Gastroesophageal sphincter (tissue), 3 donors: ENCODE results near the gene JAML.

Experiments
- EP300 ChIP-seq: sonication (generic); formaldehyde crosslinking; IDR thresholded peaks from one replicate; pipeline ENCODE4 v1.6.1; 2017; ENCODE audit warnings: antibody characterized with exemption, mild to moderate bottlenecking
- POLR2AphosphoS5 ChIP-seq: sonication (generic); formaldehyde crosslinking; IDR thresholded peaks from one replicate; pipeline ENCODE4 v1.6.1; 2017; ENCODE audit warnings: antibody characterized with exemption
- TF ChIP-seq, protein P1 (sequence below), 4 experiments: fragments of 200-600 bp in 2 of 4; fragments of 450-650 bp in 2 of 4; sonication (generic) in 1 of 4; IDR thresholded peaks; one replicate each; pipeline ENCODE4 v1.5.1; 2017 to 2019; ENCODE audit warnings: antibody characterized with exemption in 4 of 4, mild to moderate bottlenecking in 2 of 4, moderate library complexity in 2 of 4

GRCh38 chr11:118144301-118145268 is 80.2 kb downstream of the JAML start:
- TF ChIP-seq POLR2AphosphoS5 (no peak), EP300 (no peak)
- TF ChIP-seq, protein P1, sequence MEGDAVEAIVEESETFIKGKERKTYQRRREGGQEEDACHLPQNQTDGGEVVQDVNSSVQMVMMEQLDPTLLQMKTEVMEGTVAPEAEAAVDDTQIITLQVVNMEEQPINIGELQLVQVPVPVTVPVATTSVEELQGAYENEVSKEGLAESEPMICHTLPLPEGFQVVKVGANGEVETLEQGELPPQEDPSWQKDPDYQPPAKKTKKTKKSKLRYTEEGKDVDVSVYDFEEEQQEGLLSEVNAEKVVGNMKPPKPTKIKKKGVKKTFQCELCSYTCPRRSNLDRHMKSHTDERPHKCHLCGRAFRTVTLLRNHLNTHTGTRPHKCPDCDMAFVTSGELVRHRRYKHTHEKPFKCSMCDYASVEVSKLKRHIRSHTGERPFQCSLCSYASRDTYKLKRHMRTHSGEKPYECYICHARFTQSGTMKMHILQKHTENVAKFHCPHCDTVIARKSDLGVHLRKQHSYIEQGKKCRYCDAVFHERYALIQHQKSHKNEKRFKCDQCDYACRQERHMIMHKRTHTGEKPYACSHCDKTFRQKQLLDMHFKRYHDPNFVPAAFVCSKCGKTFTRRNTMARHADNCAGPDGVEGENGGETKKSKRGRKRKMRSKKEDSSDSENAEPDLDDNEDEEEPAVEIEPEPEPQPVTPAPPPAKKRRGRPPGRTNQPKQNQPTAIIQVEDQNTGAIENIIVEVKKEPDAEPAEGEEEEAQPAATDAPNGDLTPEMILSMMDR (IDR thresholded peaks at IDR 0.05): no peak
